ENCODE data around the gene RRAGD.

DNA sequence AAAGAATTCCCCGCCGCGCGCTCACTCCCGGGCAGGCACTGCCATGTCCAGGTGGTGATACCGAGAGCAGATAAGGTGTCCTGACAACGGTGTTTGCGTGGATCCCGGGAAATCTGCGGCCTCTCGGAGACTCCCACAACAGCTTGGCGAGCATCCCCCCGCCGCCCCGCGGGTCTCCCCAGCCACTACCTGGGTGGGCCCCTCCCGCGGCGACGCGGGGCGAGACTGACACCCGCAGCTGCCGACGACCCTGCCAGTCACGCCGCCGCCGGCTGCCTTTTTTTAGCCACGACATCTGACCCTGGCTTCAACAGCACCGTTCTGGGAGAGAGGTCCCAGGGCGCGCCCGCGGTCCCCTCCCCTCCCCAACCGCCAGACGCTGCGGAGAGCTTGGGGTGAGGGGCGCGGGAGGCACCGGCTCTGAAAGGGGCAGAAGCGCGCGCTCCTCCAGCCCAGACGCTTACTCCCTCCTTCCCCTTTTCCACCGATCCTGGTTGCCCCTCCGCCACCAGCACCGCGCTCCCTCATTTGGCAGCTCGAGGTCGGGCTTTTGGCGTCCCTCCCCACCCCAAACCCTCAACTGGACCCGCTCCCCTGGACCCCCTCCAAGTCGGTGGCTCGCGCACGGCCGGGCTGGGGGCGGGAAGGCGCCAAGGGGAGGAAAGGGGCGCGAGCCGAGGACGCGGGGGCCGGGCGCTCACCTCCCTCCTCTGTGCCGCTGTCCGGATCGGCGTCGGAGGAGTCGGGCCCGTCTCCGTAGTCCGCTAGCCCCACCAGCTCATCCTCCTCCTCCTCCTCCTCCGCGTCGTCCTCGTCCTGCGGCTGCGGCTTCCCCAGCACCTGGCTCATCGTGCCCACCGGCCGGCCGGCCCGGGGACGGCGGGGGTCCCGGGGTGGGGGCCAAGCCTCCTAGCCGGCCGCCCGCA lies 665 bp downstream of the RRAGD start:
- TF ChIP-seq, protein P1, sequence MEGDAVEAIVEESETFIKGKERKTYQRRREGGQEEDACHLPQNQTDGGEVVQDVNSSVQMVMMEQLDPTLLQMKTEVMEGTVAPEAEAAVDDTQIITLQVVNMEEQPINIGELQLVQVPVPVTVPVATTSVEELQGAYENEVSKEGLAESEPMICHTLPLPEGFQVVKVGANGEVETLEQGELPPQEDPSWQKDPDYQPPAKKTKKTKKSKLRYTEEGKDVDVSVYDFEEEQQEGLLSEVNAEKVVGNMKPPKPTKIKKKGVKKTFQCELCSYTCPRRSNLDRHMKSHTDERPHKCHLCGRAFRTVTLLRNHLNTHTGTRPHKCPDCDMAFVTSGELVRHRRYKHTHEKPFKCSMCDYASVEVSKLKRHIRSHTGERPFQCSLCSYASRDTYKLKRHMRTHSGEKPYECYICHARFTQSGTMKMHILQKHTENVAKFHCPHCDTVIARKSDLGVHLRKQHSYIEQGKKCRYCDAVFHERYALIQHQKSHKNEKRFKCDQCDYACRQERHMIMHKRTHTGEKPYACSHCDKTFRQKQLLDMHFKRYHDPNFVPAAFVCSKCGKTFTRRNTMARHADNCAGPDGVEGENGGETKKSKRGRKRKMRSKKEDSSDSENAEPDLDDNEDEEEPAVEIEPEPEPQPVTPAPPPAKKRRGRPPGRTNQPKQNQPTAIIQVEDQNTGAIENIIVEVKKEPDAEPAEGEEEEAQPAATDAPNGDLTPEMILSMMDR (IDR thresholded peaks at IDR 0.05), result no peak
- no peak for TF ChIP-seq POLR2A (IDR thresholded peaks at IDR 0.05)

Data from Peyer's patch (tissue), 4 donors.